ENCODE data around the gene THRSP.

Gene THRSP

DNA sequence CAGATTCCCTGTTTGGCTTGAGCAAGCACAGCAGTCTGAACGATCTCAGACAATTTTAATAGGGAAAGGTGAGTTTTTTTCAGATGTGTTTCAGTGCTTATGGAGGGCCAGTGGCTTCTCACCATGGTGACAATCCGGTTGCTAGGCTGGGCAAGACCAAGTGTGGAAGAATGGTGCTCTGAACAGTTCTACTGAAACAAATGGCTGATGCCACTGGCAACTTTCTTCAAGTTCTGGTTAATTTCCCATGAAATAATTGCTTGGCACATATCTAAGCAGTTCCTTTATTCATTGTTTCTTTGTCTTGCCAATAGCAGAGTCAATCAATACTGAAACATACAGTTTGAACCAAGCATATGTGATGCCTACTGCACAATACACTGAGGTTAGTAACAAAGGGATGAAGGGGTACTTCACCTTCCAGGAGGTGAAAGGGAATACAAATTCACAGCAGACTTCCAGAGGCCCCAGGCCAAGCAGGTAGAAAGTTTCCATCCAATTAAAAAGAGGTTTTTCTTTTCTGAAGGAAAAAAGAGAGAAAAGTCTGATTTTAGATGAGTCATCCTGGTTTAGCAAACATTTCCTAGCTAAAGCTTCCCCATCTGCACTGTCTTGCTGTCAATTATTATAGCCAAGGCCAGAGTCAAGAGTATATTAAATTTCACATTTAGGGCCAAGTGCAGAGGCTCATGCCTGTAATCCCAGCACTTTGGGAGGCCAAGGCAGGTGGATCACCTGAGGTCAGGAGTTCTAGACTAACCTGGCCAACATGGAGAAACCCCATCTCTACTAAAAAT, 37.2 kb downstream of the THRSP start:
- DNase-seq: peak; percentile 89

DNA sequence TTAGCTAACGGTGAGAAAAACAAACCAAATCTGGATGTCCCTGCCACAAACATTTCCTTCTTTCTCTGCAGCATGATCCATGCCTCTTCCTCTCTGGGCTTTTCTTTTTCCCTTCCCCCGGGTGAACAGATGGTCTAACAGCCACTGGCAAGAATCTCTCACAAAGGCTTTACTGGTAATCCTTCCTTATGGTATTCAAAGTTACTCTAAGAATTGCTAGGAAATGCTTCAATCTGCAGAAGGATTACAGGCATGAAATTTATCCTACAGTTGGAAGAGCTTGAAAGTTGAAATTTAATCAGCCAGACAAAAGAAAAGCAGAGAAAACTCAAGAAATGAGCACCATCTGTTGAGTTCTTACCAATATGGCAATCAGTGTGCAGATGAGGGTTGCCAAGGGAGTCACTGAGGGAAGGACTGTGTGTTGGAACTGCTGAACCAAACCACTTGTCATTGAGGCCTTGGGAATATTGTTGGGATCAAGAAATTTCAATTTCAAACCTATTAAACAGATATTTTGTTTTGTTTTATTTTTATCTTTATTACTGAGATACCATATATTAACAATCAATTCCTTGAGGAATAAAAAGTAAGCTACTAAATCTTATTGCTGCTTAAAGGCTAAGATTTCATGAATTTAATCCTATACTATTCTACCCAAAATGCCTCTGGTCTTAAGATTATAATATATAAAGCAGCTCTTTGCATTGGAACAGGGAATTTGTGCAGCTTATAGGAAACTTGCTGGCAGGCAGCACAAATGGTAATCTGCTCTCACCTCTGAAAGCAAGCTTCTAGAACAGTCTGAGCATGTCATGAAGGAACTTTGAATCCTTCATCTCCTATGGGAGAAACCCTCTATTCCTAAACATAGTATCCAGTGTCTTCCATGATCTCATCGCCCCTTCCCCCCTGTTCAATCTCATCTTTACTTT, 45.7 kb downstream of the THRSP start:
- peak; percentile 97 for DNase-seq

DNA sequence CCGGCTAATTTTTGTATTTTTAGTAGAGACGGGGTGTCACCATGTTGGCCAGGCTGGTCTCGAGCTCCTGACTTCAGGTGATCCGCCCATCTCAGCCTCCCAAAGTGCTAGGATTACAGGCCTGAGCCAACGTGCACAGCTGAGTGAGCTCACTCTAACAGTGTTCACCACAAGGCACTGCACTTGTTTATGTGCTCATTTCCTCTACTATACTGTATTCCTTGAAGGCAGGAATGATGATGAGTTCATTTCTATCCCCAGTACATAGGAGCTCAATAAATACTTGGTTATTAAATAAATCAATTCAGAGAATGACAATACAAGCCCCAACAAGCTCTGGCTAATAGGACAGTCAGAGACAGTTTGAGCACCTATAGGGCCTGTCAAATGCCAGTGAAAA, 46.7 kb downstream of the THRSP start:
- no peak for DNase-seq

DNA sequence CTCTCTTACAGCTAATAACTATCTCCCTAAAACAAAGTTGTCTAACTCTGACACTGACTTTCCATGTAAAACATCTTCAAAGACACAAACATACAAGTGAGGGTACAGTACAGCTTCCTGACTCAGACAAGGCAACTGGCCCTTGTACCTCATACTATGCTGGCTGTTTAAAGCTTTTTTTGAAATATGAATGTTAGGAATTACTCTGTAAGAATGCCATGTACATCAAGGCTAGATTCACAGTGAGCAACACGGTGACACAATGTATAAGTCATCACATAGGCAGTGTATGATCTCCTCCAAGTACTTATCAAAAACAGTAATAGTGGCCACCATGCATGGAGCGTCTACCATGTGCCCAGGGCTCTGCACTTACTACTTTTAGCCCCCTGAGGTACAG, 47.2 kb downstream of the THRSP start:
- no peak for DNase-seq

DNA sequence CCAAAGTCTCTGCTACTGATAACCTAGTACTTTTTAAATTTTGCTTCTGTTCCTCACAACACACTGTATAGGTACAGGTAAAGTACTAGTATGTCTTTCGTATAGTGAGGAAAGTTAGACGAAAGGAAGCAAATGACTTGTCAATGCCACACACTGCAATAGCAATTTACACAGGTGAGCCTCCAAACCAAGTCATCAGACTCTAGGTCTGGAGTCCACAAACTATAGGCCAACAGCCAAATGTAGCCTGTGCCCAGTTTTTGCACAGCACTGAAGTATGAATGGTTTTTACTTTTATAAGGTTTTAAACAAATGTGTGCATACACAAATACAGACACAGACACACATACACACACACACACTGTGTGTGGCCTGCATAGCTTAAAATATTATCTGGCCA, 47.6 kb downstream of the THRSP start:
- DNase-seq: no peak

DNA sequence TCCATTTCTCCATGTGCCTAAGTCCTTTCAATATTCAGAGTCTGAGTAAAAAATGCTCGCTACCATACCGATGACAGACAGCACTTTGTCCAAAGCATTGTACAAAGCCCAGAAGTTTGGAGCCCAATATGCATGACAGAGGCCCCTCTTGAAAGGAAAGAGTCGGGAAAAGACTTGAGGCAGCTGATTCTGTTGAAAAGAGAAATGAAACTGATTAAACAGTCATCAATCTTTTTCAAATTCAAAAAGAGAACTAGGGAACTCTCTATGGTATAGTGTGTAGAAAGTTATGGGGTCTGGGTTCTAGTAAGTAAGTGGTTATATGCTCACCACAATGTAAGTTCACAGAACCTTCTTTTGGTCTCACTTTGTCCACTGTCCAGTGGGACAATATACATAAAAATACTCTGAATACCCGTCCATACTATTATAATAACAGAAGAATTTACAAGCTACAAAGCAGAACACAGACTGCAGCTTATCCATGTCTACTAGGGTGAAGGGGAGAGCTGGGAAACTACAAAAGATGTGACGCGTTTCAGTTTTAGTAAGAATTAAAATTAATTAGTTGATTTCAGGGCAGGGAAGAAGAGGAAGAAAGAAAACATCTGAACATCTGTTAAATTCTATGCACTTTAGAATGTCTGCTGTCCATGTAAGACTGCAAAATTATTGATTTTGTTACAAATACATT, 49.1 kb downstream of the THRSP start:
- no peak for DNase-seq

Measured in NCI-H2171 treated with DMSO at 0.1 percent for 48 hours (cell line).